H9 (cell line): ENCODE measurements around the gene WDPCP. TPM values are rescaled to one million over a fixed set of nuclear protein-coding genes. Genes with fewer than 3 reads are reported as not detected.

Source experiments
- DNase-seq: peaks from one replicate; pipeline ENCODE4 v3.0.0-alpha.2; 2017
- H2AFZ ChIP-seq: one replicate; pipeline ENCODE4 v1.6.1; 2013; ENCODE audit warnings: mild to moderate bottlenecking, low read length, control low read depth, moderate library complexity
- H2AK5ac ChIP-seq: 2 replicates; pipeline ENCODE4 v1.6.1; 2013; ENCODE audit warnings: low read length, control low read depth, mixed read lengths; ENCODE audit not compliant: insufficient read length
- H2BK120ac ChIP-seq: one replicate; pipeline ENCODE4 v1.6.1; 2013; ENCODE audit warnings: low read depth, mild to moderate bottlenecking, low read length, control low read depth, inconsistent platforms; ENCODE audit not compliant: poor library complexity, severe bottlenecking
- H2BK12ac ChIP-seq: 2 replicates; pipeline ENCODE4 v1.6.1; 2013; ENCODE audit warnings: low read length, control low read depth, mixed read lengths, low read depth; ENCODE audit not compliant: insufficient read length
- H2BK15ac ChIP-seq: 2 replicates; pipeline ENCODE4 v1.6.1; 2013; ENCODE audit warnings: low read depth, low read length, control low read depth
- H2BK20ac ChIP-seq: one replicate; pipeline ENCODE4 v1.6.1; 2013; ENCODE audit warnings: low read depth, mild to moderate bottlenecking, low read length, control low read depth, inconsistent platforms; ENCODE audit not compliant: poor library complexity, severe bottlenecking
- H2BK5ac ChIP-seq: 2 replicates; pipeline ENCODE4 v1.6.1; 2013; ENCODE audit warnings: low read length, control low read depth, mixed read lengths; ENCODE audit not compliant: insufficient read length
- H3K14ac ChIP-seq: 2 replicates; pipeline ENCODE4 v1.6.1; 2013; ENCODE audit warnings: low read length, control low read depth; ENCODE audit not compliant: insufficient read depth
- H3K18ac ChIP-seq: 2 replicates; pipeline ENCODE4 v1.6.1; 2013; ENCODE audit warnings: low read depth, mild to moderate bottlenecking, mixed read lengths, low read length, control low read depth; ENCODE audit not compliant: insufficient read length
- H3K23ac ChIP-seq: 2 replicates; pipeline ENCODE4 v1.6.1; 2013; ENCODE audit warnings: low read length, control low read depth, mixed read lengths, low read depth; ENCODE audit not compliant: insufficient read length
- H3K23me2 ChIP-seq: 2 replicates; pipeline ENCODE4 v1.6.1; 2013; ENCODE audit warnings: low read depth, mild to moderate bottlenecking, mixed read lengths, low read length, control low read depth; ENCODE audit not compliant: insufficient read length, poor library complexity, severe bottlenecking
- H3K27ac ChIP-seq: 2 replicates; pipeline ENCODE4 v1.5.1; 2013; ENCODE audit warnings: low read length, control low read depth, mixed read lengths, low read depth; ENCODE audit not compliant: insufficient read length
- H3K27me3 ChIP-seq: 2 replicates; pipeline ENCODE4 v1.6.1; 2013; ENCODE audit warnings: low read length, control low read depth, inconsistent platforms; ENCODE audit not compliant: insufficient read depth
- H3K4ac ChIP-seq: 2 replicates; pipeline ENCODE4 v1.6.1; 2013; ENCODE audit warnings: low read depth, mild to moderate bottlenecking, control low read depth, inconsistent platforms, low read length, moderate library complexity
- H3K4me1 ChIP-seq: 2 replicates; pipeline ENCODE4 v1.6.1; 2013; ENCODE audit warnings: low read length, control low read depth, inconsistent platforms; ENCODE audit not compliant: insufficient read depth
- H3K4me2 ChIP-seq: 2 replicates; pipeline ENCODE4 v1.6.1; 2013; ENCODE audit warnings: low read length, control low read depth, mixed read lengths; ENCODE audit not compliant: insufficient read length, insufficient read depth
- H3K56ac ChIP-seq: 2 replicates; pipeline ENCODE4 v1.6.1; 2013; ENCODE audit warnings: low read depth, mild to moderate bottlenecking, mixed read lengths, low read length, control low read depth; ENCODE audit not compliant: insufficient read length
- H3K79me1 ChIP-seq: 2 replicates; pipeline ENCODE4 v1.6.1; 2013; ENCODE audit warnings: low read depth, mild to moderate bottlenecking, moderate library complexity, low read length, control low read depth, inconsistent platforms; ENCODE audit not compliant: insufficient read depth, poor library complexity, severe bottlenecking
- H3K79me2 ChIP-seq: 2 replicates; pipeline ENCODE4 v1.6.1; 2013; ENCODE audit warnings: low read length, control low read depth, inconsistent platforms; ENCODE audit not compliant: insufficient read depth
- H3K9ac ChIP-seq: 2 replicates; pipeline ENCODE4 v1.6.1; 2013; ENCODE audit warnings: low read length, control low read depth, mixed read lengths; ENCODE audit not compliant: insufficient read length; ENCODE audit errors: extremely low read depth
- H3K9me3 ChIP-seq: one replicate; pipeline ENCODE4 v1.6.1; 2013; ENCODE audit warnings: low read depth, low read length, inconsistent platforms; ENCODE audit not compliant: control insufficient read depth
- H3T11ph ChIP-seq: one replicate; pipeline ENCODE4 v1.6.1; 2013; ENCODE audit warnings: mild to moderate bottlenecking, low read length, control low read depth, inconsistent platforms
- H4K20me1 ChIP-seq: one replicate; pipeline ENCODE4 v1.6.1; 2013; ENCODE audit not compliant: control insufficient read depth, insufficient read length, insufficient read depth
- H4K5ac ChIP-seq: 2 replicates; pipeline ENCODE4 v1.6.1; 2013; ENCODE audit warnings: low read depth, mild to moderate bottlenecking, mixed read lengths, low read length, control low read depth; ENCODE audit not compliant: insufficient read length
- H4K8ac ChIP-seq: replicated peaks from 2 replicates; pipeline ENCODE4 v1.6.1; 2013; ENCODE audit warnings: low read length, control low read depth, mixed read lengths, low read depth; ENCODE audit not compliant: insufficient read length
- H4K91ac ChIP-seq: 2 replicates; pipeline ENCODE4 v1.6.1; 2013; ENCODE audit warnings: low read depth, mild to moderate bottlenecking, moderate library complexity, mixed read lengths, low read length, control low read depth; ENCODE audit not compliant: insufficient read length
- H3K27ac Mint-ChIP-seq, 3 experiments: 2 replicates in 2 of 3; 3 replicates in 1 of 3; pipeline ENCODE4 v1.8.0; 2020 to 2021; ENCODE audit warnings: mixed read lengths in 3 of 3, mild to moderate bottlenecking in 1 of 3, moderate library complexity in 1 of 3
- H3K27me3 Mint-ChIP-seq: 2 replicates; pipeline ENCODE4 v1.8.0; 2021; ENCODE audit warnings: low read depth, mild to moderate bottlenecking, moderate library complexity, mixed read lengths
- H3K36me3 Mint-ChIP-seq, 3 experiments: 2 replicates in 2 of 3; 3 replicates in 1 of 3; pipeline ENCODE4 v1.8.0; 2020 to 2021; ENCODE audit warnings: low read depth in 3 of 3, mixed read lengths in 3 of 3; ENCODE audit not compliant: insufficient read depth in 1 of 3
- H3K4me1 Mint-ChIP-seq, 2 experiments: 2 replicates each; pipeline ENCODE4 v1.8.0; 2020; ENCODE audit warnings: mixed read lengths in 2 of 2
- H3K4me3 Mint-ChIP-seq, 2 experiments: 2 replicates in 1 of 2; 3 replicates in 1 of 2; pipeline ENCODE4 v1.8.0; 2020 to 2021; ENCODE audit warnings: mild to moderate bottlenecking in 2 of 2, mixed read lengths in 2 of 2, moderate library complexity in 1 of 2
- H3K9me3 Mint-ChIP-seq, 2 experiments: 2 replicates in 1 of 2; 3 replicates in 1 of 2; pipeline ENCODE4 v1.8.0; 2020; ENCODE audit warnings: mild to moderate bottlenecking in 2 of 2, mixed read lengths in 2 of 2, moderate library complexity in 1 of 2
- WGBS: extraction: QIAGEN DNeasy Blood & Tissue Kit; methylation state at CpG from one replicate; pipeline ENCODE4 v1.1.7; 2013; ENCODE audit warnings: missing lambda C conversion rate, low lambda C conversion rate, mixed read lengths; ENCODE audit not compliant: insufficient read length; ENCODE audit errors: extremely low coverage; 5-methylcytosine and 5-hydroxymethylcytosine counted together
- total RNA-seq: library from RNA; stranded (reverse); gene quantifications from 2 replicates; pipeline ENCODE4 v1.2.1, GENCODE V29; 2021
- TF ChIP-seq, protein P1 (sequence below): fragments of 200-600 bp; sonication (generic); conservative IDR thresholded peaks from 3 replicates; pipeline ENCODE4 v1.8.0; 2021; ENCODE audit warnings: antibody characterized with exemption, mild to moderate bottlenecking

Gene WDPCP
- total RNA-seq, 1 experiment from 2014 or later: 22.4 TPM

DNA sequence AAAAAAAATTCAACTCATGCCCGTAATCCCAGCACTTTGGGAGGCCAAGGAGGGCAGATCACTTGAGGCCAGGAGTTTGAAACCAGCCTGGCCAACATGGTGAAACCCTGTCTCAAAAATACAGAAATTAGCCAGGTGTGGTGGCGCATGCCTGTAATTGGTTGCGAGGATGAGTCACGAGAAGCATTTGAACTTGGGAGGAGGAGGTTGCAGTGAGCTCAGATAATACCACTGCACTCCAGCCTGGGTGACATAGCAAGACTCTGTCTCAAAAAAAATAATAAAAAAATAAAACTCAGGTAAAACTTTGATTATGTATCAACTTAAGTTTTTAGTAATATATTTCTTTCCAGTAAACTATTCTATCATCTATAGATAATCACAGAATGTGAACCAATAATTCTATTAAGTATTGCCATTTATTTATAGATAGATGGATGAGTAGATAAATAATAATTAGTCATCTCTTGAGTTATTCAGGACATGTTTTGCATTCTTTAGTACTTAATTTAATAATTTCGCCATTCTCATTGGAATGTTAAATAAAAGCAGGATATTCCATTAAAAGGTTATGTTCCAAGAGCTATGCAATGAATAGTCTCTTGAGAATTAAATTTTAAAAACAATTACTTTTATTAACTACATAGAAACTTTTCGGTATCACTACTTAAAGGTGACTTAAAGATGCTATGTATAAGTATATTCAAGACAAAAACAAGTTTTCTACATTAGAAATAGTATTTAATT is 48.7 kb downstream of the WDPCP start:
- WGBS: no CpG with 5 or more reads among the region's 6 CpGs
- Histone ChIP-seq H2AFZ (no peak overlapping the region), H3K56ac (no peak overlapping the region), H3K4ac (no peak overlapping the region), H3K4me1 (no peaks in the 10 kb centered on the region), H3K18ac (no peak overlapping the region), H3K27ac (no peak overlapping the region), H3K27me3 (no peaks in the 10 kb centered on the region), H3K4me2 (no peak overlapping the region), H3K79me1 (no peaks in the 10 kb centered on the region), H2BK20ac (no peak overlapping the region), H2BK120ac (no peak overlapping the region), H4K8ac (no peak overlapping the region), H3K79me2 (no peaks in the 10 kb centered on the region), H3K23ac (no peak overlapping the region), H4K91ac (no peak overlapping the region), H3T11ph (no peak overlapping the region), H2BK12ac (no peak overlapping the region), H4K5ac (no peak overlapping the region), H3K9ac (no peak overlapping the region), H3K14ac (no peak overlapping the region), H3K9me3 (no peaks in the 10 kb centered on the region), H4K20me1 (no peaks in the 10 kb centered on the region), H2BK5ac (no peak overlapping the region), H2AK5ac (no peak overlapping the region), H2BK15ac (no peak overlapping the region), H3K23me2 (no peaks in the 10 kb centered on the region)
- no peak for DNase-seq
- Mint-ChIP-seq H3K27ac (no peak overlapping the region), H3K4me3 (no peak overlapping the region), H3K27me3 (no peaks in the 10 kb centered on the region; the same call in 1 of the 2 replicates), H3K9me3 (peaks cover 16 to 18% of the 10 kb centered on the region in 2 experiments), H3K4me1 (peaks cover 0 to 2% of the 10 kb centered on the region in 2 experiments; a peak in 2 of 4 replicates), H3K36me3 (peaks cover 9 to 25% (median 10%) of the 10 kb centered on the region in 3 experiments)
- TF ChIP-seq, protein P1, sequence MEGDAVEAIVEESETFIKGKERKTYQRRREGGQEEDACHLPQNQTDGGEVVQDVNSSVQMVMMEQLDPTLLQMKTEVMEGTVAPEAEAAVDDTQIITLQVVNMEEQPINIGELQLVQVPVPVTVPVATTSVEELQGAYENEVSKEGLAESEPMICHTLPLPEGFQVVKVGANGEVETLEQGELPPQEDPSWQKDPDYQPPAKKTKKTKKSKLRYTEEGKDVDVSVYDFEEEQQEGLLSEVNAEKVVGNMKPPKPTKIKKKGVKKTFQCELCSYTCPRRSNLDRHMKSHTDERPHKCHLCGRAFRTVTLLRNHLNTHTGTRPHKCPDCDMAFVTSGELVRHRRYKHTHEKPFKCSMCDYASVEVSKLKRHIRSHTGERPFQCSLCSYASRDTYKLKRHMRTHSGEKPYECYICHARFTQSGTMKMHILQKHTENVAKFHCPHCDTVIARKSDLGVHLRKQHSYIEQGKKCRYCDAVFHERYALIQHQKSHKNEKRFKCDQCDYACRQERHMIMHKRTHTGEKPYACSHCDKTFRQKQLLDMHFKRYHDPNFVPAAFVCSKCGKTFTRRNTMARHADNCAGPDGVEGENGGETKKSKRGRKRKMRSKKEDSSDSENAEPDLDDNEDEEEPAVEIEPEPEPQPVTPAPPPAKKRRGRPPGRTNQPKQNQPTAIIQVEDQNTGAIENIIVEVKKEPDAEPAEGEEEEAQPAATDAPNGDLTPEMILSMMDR: no peak
